WTC11 (cell line): ENCODE data around the gene CSF1. TPM values are rescaled to one million over a fixed set of nuclear protein-coding genes. Genes with fewer than 3 reads are reported as not detected.

Experiments used
- ATAC-seq: fragments of 200-7000 bp; cut with Tn5 transposase; 2 replicates; pipeline ENCODE4 v1.10.0; 2021; ENCODE audit warnings: mild to moderate bottlenecking, moderate library complexity
- CTCF ChIA-PET: fragments of 300-600 bp; sonication (Branson Sonifier 250); formaldehyde crosslinking; loops from one replicate; lab custom pipeline; 2021; ENCODE audit warnings: antibody characterized with exemption; lab: Charles Lee
- POLR2A ChIA-PET: fragments of 350-600 bp; sonication (Branson Sonifier 250); formaldehyde crosslinking; loops from one replicate; lab custom pipeline; 2021; ENCODE audit warnings: antibody characterized with exemption; lab: Charles Lee
- DNase-seq: peaks from one replicate; pipeline ENCODE4 v3.0.0; 2021; ENCODE audit warnings: low spot score
- H3K27ac Mint-ChIP-seq: 2 replicates; pipeline ENCODE4 v1.8.0; 2021; ENCODE audit warnings: mixed read lengths
- H3K27me3 Mint-ChIP-seq: 2 replicates; pipeline ENCODE4 v1.8.0; 2021; ENCODE audit warnings: low read depth, mild to moderate bottlenecking, moderate library complexity, mixed read lengths
- H3K36me3 Mint-ChIP-seq: 2 replicates; pipeline ENCODE4 v1.8.0; 2021; ENCODE audit warnings: mixed read lengths
- H3K4me1 Mint-ChIP-seq: 2 replicates; pipeline ENCODE4 v1.8.0; 2022; ENCODE audit warnings: mixed read lengths
- H3K4me3 Mint-ChIP-seq: 2 replicates; pipeline ENCODE4 v1.8.0; 2021; ENCODE audit warnings: mild to moderate bottlenecking, moderate library complexity, mixed read lengths
- H3K9me3 Mint-ChIP-seq: 2 replicates; pipeline ENCODE4 v1.8.0; 2021; ENCODE audit warnings: mixed read lengths
- ATF1 ChIP-seq: sonication (generic); formaldehyde crosslinking; IDR thresholded peaks from 2 replicates; pipeline ENCODE4 v1.8.1; 2023; ENCODE audit warnings: mild to moderate bottlenecking, moderate library complexity, missing genetic modification reagents
- CREB1 ChIP-seq: sonication (generic); formaldehyde crosslinking; IDR thresholded peaks from 2 replicates; pipeline ENCODE4 v1.8.0; 2023; ENCODE audit warnings: mild to moderate bottlenecking, missing genetic modification reagents
- EMX1 ChIP-seq: fragments of 250-450 bp; sonication (Bioruptor Pico); IDR thresholded peaks from 2 replicates; pipeline ENCODE4 v1.8.0; 2021; ENCODE audit warnings: mild to moderate bottlenecking
- ERG ChIP-seq: fragments of 250-450 bp; sonication (Bioruptor Pico); IDR thresholded peaks from 2 replicates; pipeline ENCODE4 v1.8.0; 2021; ENCODE audit warnings: mild to moderate bottlenecking
- FOXK1 ChIP-seq: sonication (generic); formaldehyde crosslinking; IDR thresholded peaks from 2 replicates; pipeline ENCODE4 v1.8.0; 2022; ENCODE audit warnings: mild to moderate bottlenecking, moderate library complexity, missing genetic modification reagents
- FOXP1 ChIP-seq: sonication (generic); formaldehyde crosslinking; IDR thresholded peaks from 2 replicates; pipeline ENCODE4 v1.8.0; 2022; ENCODE audit warnings: missing genetic modification reagents, mild to moderate bottlenecking, moderate library complexity, borderline replicate concordance
- FOXP4 ChIP-seq: sonication (generic); formaldehyde crosslinking; IDR thresholded peaks from 2 replicates; pipeline ENCODE4 v1.8.0; 2022; ENCODE audit warnings: mild to moderate bottlenecking, missing genetic modification reagents
- GRHL2 ChIP-seq: fragments of 250-450 bp; sonication (Bioruptor Pico); IDR thresholded peaks from 2 replicates; pipeline ENCODE4 v1.8.0; 2022; ENCODE audit warnings: mild to moderate bottlenecking, moderate library complexity; ENCODE audit not compliant: insufficient replicate concordance, severe bottlenecking
- HMGA2 ChIP-seq: fragments of 250-450 bp; sonication (Bioruptor Pico); IDR thresholded peaks from 2 replicates; pipeline ENCODE4 v1.4.0; 2021; ENCODE audit warnings: mild to moderate bottlenecking, moderate library complexity
- HMGXB4 ChIP-seq: sonication (generic); formaldehyde crosslinking; IDR thresholded peaks from 2 replicates; pipeline ENCODE4 v1.8.1; 2023; ENCODE audit warnings: mild to moderate bottlenecking, moderate library complexity, missing genetic modification reagents
- MAX ChIP-seq: sonication (generic); formaldehyde crosslinking; IDR thresholded peaks from 2 replicates; pipeline ENCODE4 v1.8.0; 2022; ENCODE audit warnings: mild to moderate bottlenecking, missing genetic modification reagents
- MXD4 ChIP-seq: fragments of 250-450 bp; sonication (Bioruptor Pico); IDR thresholded peaks from 2 replicates; pipeline ENCODE4 v1.8.0; 2021; ENCODE audit warnings: mild to moderate bottlenecking, moderate library complexity, borderline replicate concordance
- MYBL2 ChIP-seq: sonication (generic); formaldehyde crosslinking; IDR thresholded peaks from 2 replicates; pipeline ENCODE4 v1.8.1; 2023; ENCODE audit warnings: mild to moderate bottlenecking, moderate library complexity, missing genetic modification reagents
- NFYB ChIP-seq: sonication (generic); formaldehyde crosslinking; conservative IDR thresholded peaks from 2 replicates; pipeline ENCODE4 v1.8.0; 2022; ENCODE audit warnings: low read depth, missing genetic modification reagents
- NR2C2 ChIP-seq: sonication (generic); formaldehyde crosslinking; IDR thresholded peaks from 2 replicates; pipeline ENCODE4 v1.8.0; 2022; ENCODE audit warnings: mild to moderate bottlenecking, missing genetic modification reagents
- RORB ChIP-seq: fragments of 250-450 bp; sonication (Bioruptor Pico); IDR thresholded peaks from 2 replicates; pipeline ENCODE4 v1.9.0; 2021; ENCODE audit warnings: mild to moderate bottlenecking
- SOX15 ChIP-seq: fragments of 250-450 bp; sonication (Bioruptor Pico); IDR thresholded peaks from 2 replicates; pipeline ENCODE4 v1.9.0; 2021; ENCODE audit warnings: mild to moderate bottlenecking
- SP1 ChIP-seq: sonication (generic); formaldehyde crosslinking; conservative IDR thresholded peaks from 2 replicates; pipeline ENCODE4 v1.8.1; 2022; ENCODE audit warnings: missing genetic modification reagents
- TEAD1 ChIP-seq: sonication (generic); formaldehyde crosslinking; IDR thresholded peaks from 2 replicates; pipeline ENCODE4 v1.8.0; 2022; ENCODE audit warnings: mild to moderate bottlenecking, missing genetic modification reagents
- TP53 ChIP-seq: sonication (generic); formaldehyde crosslinking; IDR thresholded peaks from 2 replicates; pipeline ENCODE4 v1.8.1; 2023; ENCODE audit warnings: mild to moderate bottlenecking, missing genetic modification reagents
- USF1 ChIP-seq: sonication (generic); formaldehyde crosslinking; IDR thresholded peaks from 2 replicates; pipeline ENCODE4 v1.8.0; 2022; ENCODE audit warnings: mild to moderate bottlenecking, missing genetic modification reagents
- USF2 ChIP-seq: sonication (generic); formaldehyde crosslinking; IDR thresholded peaks from 2 replicates; pipeline ENCODE4 v1.8.1; 2023; ENCODE audit warnings: mild to moderate bottlenecking, missing genetic modification reagents, moderate library complexity
- ZNF138 ChIP-seq: sonication (generic); formaldehyde crosslinking; conservative IDR thresholded peaks from 2 replicates; pipeline ENCODE4 v1.8.1; 2022; ENCODE audit warnings: mild to moderate bottlenecking, moderate library complexity, missing genetic modification reagents
- ZNF317 ChIP-seq: sonication (generic); formaldehyde crosslinking; IDR thresholded peaks from 2 replicates; pipeline ENCODE4 v1.8.1; 2023; ENCODE audit warnings: low read depth, mild to moderate bottlenecking, moderate library complexity, missing genetic modification reagents, borderline replicate concordance
- ZNF512 ChIP-seq: sonication (generic); formaldehyde crosslinking; IDR thresholded peaks from 2 replicates; pipeline ENCODE4 v1.8.1; 2022; ENCODE audit warnings: missing genetic modification reagents, borderline replicate concordance
- total RNA-seq: library from RNA; stranded (reverse); gene quantifications from 3 replicates; pipeline ENCODE4 v1.2.3, GENCODE V29; 2021

CSF1 gene
- total RNA-seq, 1 experiment from 2014 or later, result 3.0 TPM

GRCh38 chr1:109898842-109899241 is 11.8 kb upstream of the CSF1 start (continued):
- TF ChIP-seq FOXP4 (CRISPR knock-in tag), result no peak
- TF ChIP-seq RORB (CRISPR knock-in tag), result no peak
- TF ChIP-seq ZNF138 (CRISPR knock-in tag), result no peak
- no peak for TF ChIP-seq NFYB (CRISPR knock-in tag)
- no peak for TF ChIP-seq ATF1 (CRISPR knock-in tag)
- TF ChIP-seq CREB1 (CRISPR knock-in tag), result no peak
- TF ChIP-seq TP53 (CRISPR knock-in tag), result no peak
- TF ChIP-seq GRHL2 (CRISPR knock-in tag), result no peak
- no peak for TF ChIP-seq HMGXB4 (CRISPR knock-in tag)
- TF ChIP-seq EMX1 (CRISPR knock-in tag), result no peak
- no peak for TF ChIP-seq ZNF512 (CRISPR knock-in tag)
- TF ChIP-seq MXD4 (CRISPR knock-in tag), result no peak
- no peak for TF ChIP-seq USF2 (CRISPR knock-in tag)
- TF ChIP-seq ZNF317, result no peak

GRCh38 chr1:109901141-109901523 is 9.5 kb upstream of the CSF1 start:
- Mint-ChIP-seq H3K4me1 (0 out of 2 replicates have a peak, but pooled peaks cover 3% of the 10 kb centered on the region), H3K36me3 (no peaks in the 10 kb centered on the region), H3K9me3 (no peaks in the 10 kb centered on the region), H3K27ac (no peak overlapping the region), H3K27me3 (peaks cover 4% of the 10 kb centered on the region; the same call in 1 of the 2 replicates), H3K4me3 (no peak overlapping the region)
- ChIA-PET POLR2A (no interaction called here), CTCF (interaction anchor here (1.7 kb wide), 1 partner anchor 110 kb away, joined by 3 read pairs; no protein-coding TSS in a partner anchor)
- DNase-seq (no peak), ATAC-seq (no peak)
- TF ChIP-seq FOXK1 (CRISPR knock-in tag), result no peak

GRCh38 chr1:109901524-109902145 is 9.0 kb upstream of the CSF1 start:
- ATAC-seq (no peak), DNase-seq (no peak)
- Mint-ChIP-seq H3K27ac (no peak overlapping the region), H3K36me3 (no peaks in the 10 kb centered on the region), H3K27me3 (no peaks in the 10 kb centered on the region; the same call in 1 of the 2 replicates), H3K4me3 (no peak overlapping the region), H3K4me1 (0 out of 2 replicates have a peak, but pooled peaks cover 3% of the 10 kb centered on the region), H3K9me3 (no peaks in the 10 kb centered on the region)
- CTCF ChIA-PET, result interaction anchor here (1.7 to 3.4 kb wide), 2 partner anchors 83 to 111 kb away, joined by 3 to 10 read pairs; partner anchors contain the start of gene AHCYL1
- POLR2A ChIA-PET, result no interaction called here
- TF ChIP-seq ZNF317 (no peak), USF2 (CRISPR knock-in tag) (no peak), FOXP1 (CRISPR knock-in tag) (no peak), MYBL2 (no peak), NR2C2 (CRISPR knock-in tag) (no peak), MAX (no peak), ERG (CRISPR knock-in tag) (no peak), TEAD1 (CRISPR knock-in tag) (no peak), HMGA2 (CRISPR knock-in tag) (no peak), USF1 (CRISPR knock-in tag) (no peak), SP1 (CRISPR knock-in tag) (no peak), SOX15 (no peak), CREB1 (CRISPR knock-in tag) (no peak)
